ENCODE results near the gene SYK. TPM values are rescaled to one million over a fixed set of nuclear protein-coding genes. Genes with fewer than 3 reads are reported as not detected.
"Not testable (repeated sequence)": the region's sequence is repeated elsewhere in the genome, so short reads cannot be mapped to it uniquely, and the experiment has no call there.

Gene SYK
- 0.02 TPM in 1 of 2 replicates, not detected in the other for total RNA-seq (2014; rRNA removed; shearing (Covaris generic))
- polyA plus RNA-seq (2014; cell fraction: nucleus; rRNA removed), result not detected in 2 replicates

DNA sequence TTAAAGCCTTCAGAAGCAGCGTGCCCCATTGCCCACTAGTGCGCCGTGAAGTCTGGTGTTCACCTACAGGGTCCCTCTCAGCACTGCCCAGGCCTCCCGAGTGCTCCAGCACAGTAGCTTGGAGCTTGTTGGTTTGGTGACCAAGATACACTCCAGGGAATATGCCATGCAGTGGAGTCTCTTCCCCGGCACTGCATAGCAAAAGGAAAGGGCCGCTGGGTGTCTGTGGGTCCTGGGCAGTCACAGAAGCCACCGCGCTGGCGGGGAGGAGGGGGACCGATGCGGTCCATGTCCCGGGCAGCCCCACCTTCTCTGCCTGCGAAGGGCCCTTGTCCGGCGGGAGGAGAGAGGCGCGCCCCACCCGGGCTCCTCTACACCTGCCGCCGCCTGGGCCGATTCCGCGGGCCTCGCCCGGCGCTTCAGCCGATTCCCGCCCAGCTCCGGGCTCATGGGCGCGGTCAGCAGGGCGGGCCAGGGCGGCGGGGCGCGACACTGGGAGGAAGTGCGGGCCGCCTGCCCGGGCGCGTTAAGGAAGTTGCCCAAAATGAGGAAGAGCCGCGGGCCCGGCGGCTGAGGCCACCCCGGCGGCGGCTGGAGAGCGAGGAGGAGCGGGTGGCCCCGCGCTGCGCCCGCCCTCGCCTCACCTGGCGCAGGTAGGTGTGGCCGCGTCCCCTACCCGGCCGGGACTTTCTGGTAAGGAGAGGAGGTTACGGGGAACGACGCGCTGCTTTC, at the start of gene SYK:
Gene SYK, plus strand, starts transcription at position 579 of the 732 bp plus-strand sequence. CDS start 42,080 bp downstream, outside the sequence.
- no peak for DNase-seq (ENCODE audit: extremely low read depth, low read depth)

DNA sequence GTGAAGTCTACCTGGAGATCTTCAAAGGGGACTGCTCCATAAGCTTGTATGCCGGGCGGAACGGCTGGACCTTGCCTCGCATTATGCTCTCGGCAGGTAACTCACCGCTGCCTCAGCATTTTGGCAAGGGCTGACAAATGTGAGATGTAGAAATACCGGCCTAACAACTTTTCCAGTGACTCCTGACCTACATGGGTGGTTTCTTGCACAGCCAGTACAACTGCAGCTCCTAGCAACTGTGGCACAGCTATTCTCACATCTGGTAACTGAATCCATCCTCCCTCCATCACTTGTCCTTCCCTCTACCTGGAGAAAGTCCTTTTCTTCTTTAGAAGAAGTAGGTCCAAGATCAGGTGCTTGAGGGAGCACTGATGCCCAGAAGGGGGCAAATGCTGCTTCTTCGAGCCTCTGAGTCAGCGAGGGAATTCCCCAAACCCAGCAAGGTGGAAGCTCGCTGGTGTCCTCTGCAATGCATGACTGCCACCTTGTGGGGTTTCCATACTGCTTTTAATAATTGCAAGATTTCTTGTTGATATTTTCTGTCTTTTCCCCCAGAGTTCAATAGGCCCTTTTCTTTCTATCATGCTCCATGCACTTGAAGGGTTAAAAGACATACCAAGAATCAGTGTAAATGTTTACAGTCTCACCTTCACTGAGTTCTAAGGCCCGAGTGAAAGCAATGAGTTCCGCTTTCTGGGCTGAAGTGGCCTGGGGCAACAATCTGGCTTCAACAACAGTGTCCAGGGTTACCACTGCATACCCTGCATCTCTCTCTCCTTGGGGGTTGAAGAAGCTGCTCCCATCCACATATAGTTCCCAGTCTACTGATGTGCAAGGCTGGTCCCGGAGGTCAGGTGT, 45.9 kb upstream of the SYK start:
- DNase-seq (ENCODE audit: extremely low read depth, low read depth), result peak; percentile 32

DNA sequence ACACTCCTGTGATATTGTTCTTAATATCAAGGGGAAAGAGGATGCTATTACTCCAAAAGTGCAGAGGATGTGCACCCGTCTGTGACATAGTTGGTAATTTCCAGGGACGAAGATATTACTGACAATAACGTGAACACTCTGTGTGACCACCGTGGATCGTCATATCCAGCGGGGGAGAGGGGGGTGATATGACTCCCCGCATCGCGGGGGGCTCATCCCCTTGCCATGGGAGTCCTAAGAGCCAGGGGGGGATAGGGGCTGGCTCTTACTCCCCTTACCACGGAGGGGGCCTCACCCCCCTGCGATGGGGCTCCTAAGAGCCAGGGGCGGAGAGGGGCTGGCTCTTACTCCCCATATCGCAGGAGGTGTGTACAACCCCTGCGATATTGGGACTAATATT, 41.0 kb upstream of the SYK start:
- DNase-seq (ENCODE audit: extremely low read depth, low read depth), result not testable (repeated sequence)

DNA sequence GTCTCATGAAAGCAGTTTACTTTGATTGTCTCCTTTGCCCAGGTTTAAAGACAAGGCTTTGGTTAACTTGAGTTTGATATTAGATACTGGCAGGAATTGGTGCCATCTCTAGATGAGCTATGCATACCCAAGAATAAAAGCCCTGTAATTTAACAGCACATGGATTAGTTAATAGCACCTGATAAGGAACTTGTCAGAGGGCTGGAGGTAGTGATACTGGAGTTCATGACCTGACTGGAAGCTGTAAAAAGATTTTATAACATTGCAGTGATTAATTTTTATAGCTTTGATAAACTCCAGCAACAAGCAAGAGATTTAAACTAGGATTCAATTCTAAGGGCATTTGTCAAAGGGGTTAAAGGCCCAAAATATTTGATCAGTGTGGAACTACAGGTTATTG, 34.9 kb upstream of the SYK start:
- no peak for DNase-seq (ENCODE audit: extremely low read depth, low read depth)

DNA sequence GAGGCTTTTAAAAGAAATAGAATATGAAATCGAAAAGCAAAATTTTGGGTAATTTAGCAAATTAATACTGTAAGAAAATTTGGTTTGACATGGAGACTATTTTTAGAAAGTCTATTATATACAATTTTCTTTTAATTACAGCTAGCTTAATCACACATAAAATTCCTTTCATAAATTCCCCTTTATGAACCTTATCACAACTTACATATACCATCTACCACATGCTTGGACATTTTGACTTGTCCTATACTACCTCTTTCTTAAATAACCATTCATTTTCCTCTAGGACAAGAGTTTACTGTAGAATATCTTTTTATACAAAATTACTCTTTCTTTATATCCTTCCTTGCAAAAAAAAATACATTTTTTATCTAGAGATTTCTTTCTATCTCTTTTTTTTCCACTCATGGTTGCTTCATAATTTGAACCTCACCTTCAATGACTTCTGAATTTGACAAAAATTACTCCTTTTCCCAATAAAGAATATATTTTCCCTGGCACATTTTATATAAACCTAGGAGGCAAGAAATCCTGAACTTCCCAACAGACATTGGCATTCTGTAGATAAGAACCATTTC, 34.0 kb upstream of the SYK start:
- no peak for DNase-seq (ENCODE audit: extremely low read depth, low read depth)

DNA sequence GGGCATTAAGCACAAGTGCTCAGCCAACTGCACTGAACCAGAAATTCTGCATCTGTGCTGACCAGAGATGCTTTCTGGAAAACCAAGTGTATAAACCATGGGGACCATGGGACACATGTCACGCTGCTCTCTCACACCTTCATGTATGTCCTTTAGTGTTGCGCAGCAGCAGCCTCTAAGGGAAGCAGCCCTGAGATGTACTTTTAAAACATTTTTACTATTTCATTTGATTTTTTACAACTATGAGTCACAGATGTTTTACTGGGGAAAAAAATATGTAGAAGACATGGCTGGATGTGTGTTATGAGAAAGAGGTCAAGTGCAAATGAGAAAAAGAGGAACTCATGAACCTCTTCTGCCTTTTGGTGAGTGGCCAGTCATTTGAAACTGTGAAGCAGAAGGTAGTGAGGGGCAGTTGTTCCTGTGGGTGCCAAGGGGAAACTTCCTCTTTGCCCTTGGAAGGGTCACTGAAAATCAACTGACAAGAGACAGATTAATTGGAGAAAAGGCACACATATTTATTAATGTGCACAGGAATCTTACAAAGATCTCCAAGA, 31.4 kb upstream of the SYK start:
- no peak for DNase-seq (ENCODE audit: extremely low read depth, low read depth)

DNA sequence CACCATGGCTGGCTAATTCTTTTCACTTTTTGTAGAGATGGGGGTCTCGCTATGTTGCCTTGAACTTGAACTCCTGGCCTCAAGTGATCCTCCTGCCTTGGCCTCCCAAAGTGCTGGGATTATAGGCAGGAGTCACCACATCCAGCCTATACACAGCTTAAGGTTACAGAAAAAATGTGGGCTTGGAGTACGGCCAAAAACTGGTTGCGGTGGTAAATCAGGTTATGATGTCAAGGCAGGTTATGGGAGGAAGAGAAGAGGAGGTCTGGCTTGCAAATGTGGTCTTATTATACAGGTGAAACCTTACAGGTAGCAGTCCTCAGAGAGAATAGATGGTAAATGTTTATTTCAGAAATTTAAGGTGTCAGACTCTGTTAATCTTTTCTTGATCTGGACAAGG, 30.7 kb upstream of the SYK start:
- DNase-seq (ENCODE audit: extremely low read depth, low read depth), result no peak

DNA sequence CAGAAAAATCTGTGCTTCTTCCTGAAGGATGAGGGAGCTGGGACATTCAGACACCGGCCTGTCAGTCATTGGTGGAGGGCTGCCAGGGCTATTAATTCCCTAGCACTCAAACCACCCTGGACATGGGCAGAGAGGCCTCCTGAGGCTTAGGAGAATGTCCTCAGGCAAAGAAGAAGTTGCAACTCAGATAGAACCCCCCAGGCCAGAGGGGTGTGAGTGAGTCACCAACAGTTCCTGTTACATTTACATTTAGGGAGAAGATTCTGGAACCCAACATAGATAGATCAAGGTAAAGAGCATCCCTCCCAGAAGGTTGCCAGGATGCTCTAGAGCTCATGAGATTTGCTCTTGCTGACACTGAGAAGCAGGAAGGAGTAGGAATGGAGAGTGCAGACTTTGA, 29.2 kb upstream of the SYK start:
- no peak for DNase-seq (ENCODE audit: extremely low read depth, low read depth)

DNA sequence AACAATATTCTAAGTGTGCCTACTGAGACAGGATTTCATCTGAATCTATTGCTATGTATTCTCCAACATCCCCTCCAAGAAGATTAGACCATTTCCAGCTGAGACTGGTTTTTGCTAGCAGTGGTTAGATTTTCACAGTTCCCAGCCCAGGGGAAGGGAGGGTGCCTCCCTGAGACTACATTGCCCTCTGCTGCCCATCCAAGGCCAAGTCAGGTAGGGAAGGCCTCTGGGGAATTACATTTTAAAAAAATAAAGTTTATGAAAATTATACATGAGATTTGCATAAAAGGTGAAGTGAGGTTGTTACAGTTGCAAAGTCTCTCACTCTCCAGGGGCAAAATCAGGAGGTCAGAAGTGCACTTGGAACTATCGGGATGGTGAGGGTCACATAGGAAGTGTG, 28.0 kb upstream of the SYK start:
- no peak for DNase-seq (ENCODE audit: extremely low read depth, low read depth)

DNA sequence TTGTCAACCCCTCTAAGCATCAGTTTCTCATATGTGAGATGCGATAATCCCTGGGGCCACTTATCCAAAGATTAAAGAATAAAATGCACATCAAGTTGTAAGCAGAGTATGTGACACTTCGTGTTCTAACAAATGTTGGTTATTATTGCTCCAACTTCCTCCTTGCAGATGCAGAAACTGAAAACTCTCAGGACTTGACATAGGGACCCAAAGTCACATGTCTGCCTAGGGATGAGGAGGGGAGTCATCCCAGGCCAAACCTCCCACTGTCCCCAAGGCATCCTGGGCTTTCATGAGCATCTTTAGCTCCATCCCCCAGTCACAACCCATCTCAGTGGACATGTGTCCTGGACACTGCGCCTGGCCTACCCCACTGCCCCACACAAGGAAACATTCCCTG, 27.5 kb upstream of the SYK start:
- DNase-seq (ENCODE audit: extremely low read depth, low read depth), result no peak

DNA sequence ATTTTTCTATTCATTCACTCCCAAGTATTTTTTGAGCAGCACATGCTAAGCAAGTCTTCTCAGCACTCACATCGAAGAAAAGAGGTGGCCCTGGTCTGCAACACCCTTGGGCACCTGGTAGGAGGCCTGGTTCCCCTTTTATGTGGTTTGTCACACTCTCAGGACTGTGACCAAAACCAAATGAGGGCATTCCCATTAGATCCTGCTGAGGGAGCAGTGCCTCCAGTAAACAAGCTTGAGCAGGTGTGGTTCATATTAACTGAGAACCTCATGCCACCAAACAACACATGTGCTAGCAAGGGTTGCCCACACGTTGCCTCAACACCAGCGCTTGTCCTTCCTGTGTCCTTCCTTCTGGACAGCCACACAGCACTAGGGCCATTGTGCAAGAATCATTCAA, 26.9 kb upstream of the SYK start:
- DNase-seq (ENCODE audit: extremely low read depth, low read depth), result no peak

DNA sequence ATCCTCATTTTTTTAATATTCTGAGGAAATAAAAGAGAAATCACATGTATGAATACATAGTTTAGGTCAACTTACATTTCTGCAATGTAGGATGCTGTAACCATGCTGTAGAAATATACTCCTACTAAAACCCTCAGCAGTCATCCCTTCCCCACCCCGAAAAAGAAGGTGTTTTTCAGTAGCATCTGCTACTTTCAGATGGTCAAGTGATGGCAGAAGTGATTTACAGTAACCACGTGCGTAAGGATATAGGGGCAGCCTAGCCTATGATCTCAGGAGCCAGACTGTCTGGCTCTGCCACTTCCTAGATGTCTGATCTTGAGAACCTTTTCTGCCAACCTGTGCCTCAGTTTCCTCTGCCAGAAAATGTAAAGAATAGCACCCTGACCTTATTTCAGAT, 26.0 kb upstream of the SYK start:
- DNase-seq (ENCODE audit: extremely low read depth, low read depth), result no peak

DNA sequence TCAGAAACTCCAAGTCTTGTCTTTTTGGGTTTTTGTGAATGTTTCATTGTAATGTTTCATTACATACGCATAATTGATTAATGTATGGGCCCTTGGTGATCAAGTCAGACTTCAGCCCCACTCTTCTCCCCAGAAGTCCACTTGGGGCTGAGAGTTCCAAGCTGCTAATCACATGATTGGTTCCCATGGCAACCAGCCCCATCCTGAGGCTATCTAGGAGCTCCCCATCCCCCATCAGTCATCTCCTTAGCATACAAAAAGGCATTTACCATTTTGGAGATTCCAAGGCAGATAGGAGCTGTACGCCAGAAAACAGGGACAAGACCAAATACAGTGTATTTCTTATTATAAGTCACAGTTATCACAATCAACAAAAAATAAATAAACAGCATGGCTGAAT, 22.9 kb upstream of the SYK start:
- no peak for DNase-seq (ENCODE audit: extremely low read depth, low read depth)

DNA sequence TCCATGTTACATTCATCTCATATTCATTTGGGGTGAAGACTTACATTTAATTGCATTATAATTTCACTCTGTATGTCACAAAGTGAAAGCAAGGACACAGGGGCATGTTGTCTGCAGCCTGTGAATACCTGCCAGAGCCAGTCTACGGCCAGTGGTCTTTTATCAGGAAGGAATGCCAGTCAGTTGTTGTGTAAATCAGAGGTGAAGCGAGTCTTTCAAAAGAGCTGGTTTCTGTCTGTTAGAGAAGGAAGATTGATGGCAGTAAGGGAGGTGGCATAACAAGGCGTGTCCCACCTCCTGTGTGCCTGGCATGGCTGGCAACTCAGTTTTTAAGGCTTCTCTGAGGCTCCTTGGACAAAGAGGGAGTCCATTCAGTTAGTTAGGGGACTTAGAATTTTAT, 18.1 kb upstream of the SYK start:
- DNase-seq (ENCODE audit: extremely low read depth, low read depth), result no peak

DNA sequence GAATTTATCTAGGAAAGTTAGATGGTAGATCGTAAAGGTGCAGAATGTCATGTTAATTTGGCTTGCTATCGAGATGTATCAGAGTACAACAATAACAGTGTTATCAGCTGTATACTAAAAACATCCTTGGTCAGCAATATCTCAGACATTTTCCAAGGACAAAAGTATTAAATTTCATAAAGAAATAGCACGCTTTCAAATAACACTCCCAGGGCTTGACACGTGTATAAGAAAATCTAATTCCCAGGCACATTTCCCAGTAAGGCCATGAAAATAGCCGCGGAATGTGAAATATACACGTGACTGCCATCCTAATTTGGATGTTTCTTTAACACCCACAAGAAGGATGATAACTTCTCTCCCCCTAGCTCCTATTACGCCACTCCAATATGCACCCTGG, 17.7 kb upstream of the SYK start:
- DNase-seq (ENCODE audit: extremely low read depth, low read depth), result no peak

DNA sequence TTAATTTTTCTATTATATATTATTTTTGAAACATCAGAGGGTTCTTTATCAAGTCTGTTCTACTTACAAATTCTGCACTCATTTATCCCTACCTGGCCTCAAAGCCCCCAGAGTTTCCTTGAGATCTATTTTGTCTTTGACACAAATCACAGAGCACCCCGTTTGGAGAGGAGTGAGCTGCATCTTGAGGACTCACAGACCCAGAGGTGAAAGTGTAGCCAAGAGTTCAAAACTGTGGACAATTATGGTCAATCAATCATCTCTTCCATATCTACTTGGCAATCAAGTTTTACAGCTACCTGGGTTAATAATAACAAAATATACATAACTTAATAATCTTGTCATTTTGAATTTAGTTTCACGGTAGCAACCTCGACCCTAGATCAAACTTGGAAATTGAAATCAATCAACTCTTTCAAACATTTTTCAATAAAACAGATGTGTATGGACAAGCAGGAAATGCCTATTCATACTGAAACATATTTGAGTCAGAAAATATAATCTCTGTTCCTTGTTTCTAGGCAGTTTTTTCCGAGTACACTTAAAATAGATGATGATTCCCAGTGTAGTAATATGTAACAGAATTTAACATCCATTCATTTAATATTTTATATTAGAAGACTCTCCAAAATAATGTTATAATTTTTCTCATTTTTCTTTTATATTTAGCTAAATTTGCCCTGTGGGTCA, 13.7 kb upstream of the SYK start:
- no peak for DNase-seq (ENCODE audit: extremely low read depth, low read depth)

DNA sequence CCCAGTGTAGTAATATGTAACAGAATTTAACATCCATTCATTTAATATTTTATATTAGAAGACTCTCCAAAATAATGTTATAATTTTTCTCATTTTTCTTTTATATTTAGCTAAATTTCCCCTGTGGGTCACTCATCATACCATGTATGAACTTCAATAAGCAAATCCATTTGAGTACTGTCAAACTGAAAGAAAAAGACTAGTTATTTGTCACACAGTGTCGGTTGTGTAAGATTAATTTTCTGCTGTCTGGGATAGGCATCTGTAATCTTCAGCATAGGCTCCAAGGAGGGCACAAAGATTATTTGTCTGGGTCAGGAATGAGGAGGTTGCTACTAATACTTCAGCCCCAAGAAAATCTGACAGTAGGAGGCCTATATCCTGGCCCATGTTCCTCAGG, 13.1 kb upstream of the SYK start:
- not testable (repeated sequence) for DNase-seq (ENCODE audit: extremely low read depth, low read depth)

DNA sequence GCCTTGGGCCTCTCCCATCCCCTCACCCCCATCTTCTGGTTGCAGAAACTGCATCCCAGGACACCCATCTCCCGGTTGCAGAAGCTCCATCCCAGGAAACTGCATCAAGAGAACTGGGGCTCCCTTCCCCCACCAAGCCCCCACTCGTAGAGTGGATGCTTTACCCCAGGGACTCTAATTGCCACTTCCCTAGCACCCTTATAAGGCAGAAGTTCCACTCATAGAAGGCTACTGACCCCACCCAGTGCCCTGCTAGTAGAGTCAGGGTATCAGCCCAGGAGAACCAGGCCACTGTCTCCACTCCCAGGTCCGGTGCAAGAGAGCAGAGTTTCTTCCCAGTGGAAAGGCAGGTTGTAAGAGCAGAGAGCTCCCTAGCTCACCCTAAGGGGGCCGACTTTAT, 12.2 kb upstream of the SYK start:
- no peak for DNase-seq (ENCODE audit: extremely low read depth, low read depth)

DNA sequence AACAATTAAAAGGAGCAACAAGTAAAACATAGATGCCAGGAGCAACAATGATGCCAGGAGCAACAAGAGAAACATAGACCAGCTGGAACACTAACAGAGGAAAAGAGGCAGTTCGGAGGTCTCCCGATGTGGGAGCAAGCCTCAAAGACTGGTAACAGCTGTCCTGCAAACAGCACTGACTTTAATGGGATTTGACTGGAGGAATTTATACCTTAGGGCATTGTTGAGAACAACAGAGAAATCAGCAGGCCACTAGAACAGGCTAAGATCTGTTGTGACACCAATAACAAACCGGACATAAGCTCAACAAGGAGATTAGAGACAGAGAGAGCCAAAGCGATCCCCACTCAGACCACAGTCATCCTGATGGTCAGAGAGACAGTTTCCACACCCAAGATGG, 11.8 kb upstream of the SYK start:
- no peak for DNase-seq (ENCODE audit: extremely low read depth, low read depth)

DNA sequence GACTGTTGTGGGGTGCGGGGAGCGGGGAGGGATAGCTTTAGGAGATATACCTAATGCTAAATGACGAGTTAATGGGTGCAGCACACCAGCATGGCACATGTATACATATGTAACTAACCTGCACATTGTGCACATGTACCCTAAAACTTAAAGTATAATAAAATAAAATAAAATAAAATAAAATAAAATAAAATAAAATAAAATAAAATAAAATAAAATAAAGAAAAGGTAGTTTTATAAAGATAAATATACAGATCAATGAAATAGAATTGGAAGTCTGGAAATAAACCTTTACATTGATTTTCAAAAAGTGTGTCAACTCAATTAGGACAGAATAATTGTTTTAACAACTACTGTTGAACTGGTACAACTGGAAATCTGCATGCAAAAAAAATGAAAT, 8.6 kb upstream of the SYK start:
- not testable (repeated sequence) for DNase-seq (ENCODE audit: extremely low read depth, low read depth)

DNA sequence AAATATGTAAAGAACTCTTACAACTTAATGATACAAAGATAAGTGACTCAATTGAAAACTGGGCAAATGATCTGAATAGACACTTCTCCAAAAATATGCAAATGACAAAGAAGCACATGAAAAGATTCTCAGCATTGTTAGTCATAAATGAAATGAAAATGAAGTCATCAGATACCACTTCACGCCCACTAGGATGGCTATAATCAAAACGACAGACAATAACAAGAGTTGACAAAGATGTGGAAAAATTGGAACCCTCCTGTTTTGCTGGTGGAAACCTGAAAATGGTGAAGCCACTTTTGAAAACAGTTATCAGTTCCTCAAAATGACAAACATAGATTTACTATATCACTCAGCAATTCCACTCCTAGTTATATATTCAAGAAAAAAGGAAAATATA, 7.9 kb upstream of the SYK start:
- DNase-seq (ENCODE audit: extremely low read depth, low read depth), result no peak

All from NCI-H460 (cell line).